ENCODE results near the gene EFNA5.

GRCh38 chr5:107435061-107435460, 235.7 kb downstream of the EFNA5 start:
- no peak for TF ChIP-seq CTCF (IDR thresholded peaks at IDR 0.05)
- TF ChIP-seq POLR2A (IDR thresholded peaks at IDR 0.05), result no peak
- TF ChIP-seq POLR2AphosphoS5 (IDR thresholded peaks at IDR 0.05), result no peak
- TF ChIP-seq EP300 (IDR thresholded peaks at IDR 0.05), result no peak
